Activated CD8-positive, alpha-beta memory T cell treated with anti-CD3 and anti-CD28 coated beads, Interleukin-2, amount 50 U/mL, for 24 hours (primary cell): ENCODE results near the gene HMGXB3.

ENCODE experiments used
- DNase-seq: peaks from one replicate; pipeline ENCODE4 v3.0.0-alpha.2; 2020; ENCODE audit errors: extremely low read depth

Gene HMGXB3

GRCh38 chr5:149990518-149991376, 9.8 kb upstream of the HMGXB3 start:
- DNase-seq = peak; percentile 31

- no peak for DNase-seq
These were observed 7.1 kb upstream of the HMGXB3 start for GRCh38 chr5:149993471-149993870.

- DNase-seq = no peak
These were observed 4.9 kb upstream of the HMGXB3 start for GRCh38 chr5:149995385-149996204.

GRCh38 chr5:149996205-149996890, 4.2 kb upstream of the HMGXB3 start:
- DNase-seq = no peak

GRCh38 chr5:149998281-149998680, 2.3 kb upstream of the HMGXB3 start:
- no peak for DNase-seq

GRCh38 chr5:149999359-149999758, 1.2 kb upstream of the HMGXB3 start:
- DNase-seq = no peak

GRCh38 chr5:149999866-150000255, 678 bp upstream of the HMGXB3 start:
- no peak for DNase-seq

- no peak for DNase-seq
These were observed 586 bp downstream of the HMGXB3 start for GRCh38 chr5:150000990-150001659.

GRCh38 chr5:150001660-150002486, 1.3 kb downstream of the HMGXB3 start:
- peak; percentile 21 for DNase-seq

GRCh38 chr5:150006318-150006717, 5.8 kb downstream of the HMGXB3 start:
- DNase-seq = no peak

GRCh38 chr5:150007050-150007449, 6.5 kb downstream of the HMGXB3 start:
- no peak for DNase-seq

GRCh38 chr5:150009671-150010387, 9.3 kb downstream of the HMGXB3 start:
- no peak for DNase-seq

GRCh38 chr5:150013931-150014330, 13.4 kb downstream of the HMGXB3 start:
- no peak for DNase-seq

- no peak for DNase-seq
These were observed 13.9 kb downstream of the HMGXB3 start for GRCh38 chr5:150014456-150014855.

- DNase-seq = no peak
These were observed 14.9 kb downstream of the HMGXB3 start for GRCh38 chr5:150015415-150015814.

- DNase-seq = no peak
These were observed 16.0 kb downstream of the HMGXB3 start for GRCh38 chr5:150016537-150016936.

- no peak for DNase-seq
These were observed 16.9 kb downstream of the HMGXB3 start for GRCh38 chr5:150017226-150018005.

- no peak for DNase-seq
These were observed 19.7 kb downstream of the HMGXB3 start for GRCh38 chr5:150020249-150020648.

- no peak for DNase-seq
These were observed 21.1 kb downstream of the HMGXB3 start for GRCh38 chr5:150021491-150022157.
